ENCODE measurements around the gene FKBP6. TPM values are rescaled to one million over a fixed set of nuclear protein-coding genes. Genes with fewer than 3 reads are reported as not detected.

The FKBP6 gene
- polyA plus RNA-seq, 1 donor from 2014 or later, result not detected

DNA sequence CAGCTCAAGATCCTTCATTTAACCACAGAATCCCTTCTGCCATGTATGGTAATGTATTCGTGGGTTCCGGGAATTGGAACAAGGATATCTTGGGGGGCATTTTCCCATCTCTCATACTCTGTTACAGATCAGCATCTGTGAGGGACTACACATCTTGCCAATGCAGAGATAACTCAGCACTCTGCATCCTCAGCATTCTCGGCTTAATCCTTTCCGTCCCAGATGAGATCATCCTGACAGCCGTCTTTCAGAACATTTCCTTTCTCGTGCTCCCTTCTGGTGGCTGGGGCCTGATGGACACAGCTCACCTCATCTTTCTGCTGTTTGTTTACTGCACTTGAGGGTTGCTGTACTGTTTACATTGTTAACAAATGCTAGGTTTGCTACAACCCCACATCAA lies 25.3 kb downstream of the FKBP6 start:
- H3K4me3 ChIP-seq (ENCODE audit: low read length), result no peak overlapping the region
- no peaks in the 10 kb centered on the region for H3K79me2 ChIP-seq (replicated peaks; ENCODE audit: insufficient read depth, low read length)
- no peaks in the 10 kb centered on the region for H3K9me2 ChIP-seq (ENCODE audit: insufficient read depth, low read length)
- H3K9me3 ChIP-seq (ENCODE audit: low read length), result no peaks in the 10 kb centered on the region
- H2AFZ ChIP-seq (ENCODE audit: low read depth, low read length), result no peak overlapping the region
- H3K4me2 ChIP-seq (ENCODE audit: low read length), result no peak overlapping the region
- H3K36me3 ChIP-seq (ENCODE audit: insufficient read depth, low read length), result no peaks in the 10 kb centered on the region
- no peaks in the 10 kb centered on the region for H3K27me3 ChIP-seq (ENCODE audit: insufficient read depth, low read depth, low read length)
- no peak overlapping the region for H3K27ac ChIP-seq (ENCODE audit: low read length)
- TF ChIP-seq POLR2AphosphoS5 (IDR thresholded peaks at IDR 0.05) (no peak), EP300 (conservative IDR thresholded peaks at IDR 0.05; ENCODE audit: poor library complexity, severe bottlenecking) (no peak), EZH2 (IDR thresholded peaks at IDR 0.05; ENCODE audit: borderline replicate concordance, insufficient read depth, low read length, poor library complexity, severe bottlenecking) (no peak), MXI1 (conservative IDR thresholded peaks at IDR 0.05; ENCODE audit: poor library complexity, severe bottlenecking) (no peak), SMC3 (conservative IDR thresholded peaks at IDR 0.05; ENCODE audit: poor library complexity) (no peak), TAF1 (IDR thresholded peaks at IDR 0.05; ENCODE audit: low read depth) (no peak), RAD21 (conservative IDR thresholded peaks at IDR 0.05) (no peak)
- TF ChIP-seq, protein P1, sequence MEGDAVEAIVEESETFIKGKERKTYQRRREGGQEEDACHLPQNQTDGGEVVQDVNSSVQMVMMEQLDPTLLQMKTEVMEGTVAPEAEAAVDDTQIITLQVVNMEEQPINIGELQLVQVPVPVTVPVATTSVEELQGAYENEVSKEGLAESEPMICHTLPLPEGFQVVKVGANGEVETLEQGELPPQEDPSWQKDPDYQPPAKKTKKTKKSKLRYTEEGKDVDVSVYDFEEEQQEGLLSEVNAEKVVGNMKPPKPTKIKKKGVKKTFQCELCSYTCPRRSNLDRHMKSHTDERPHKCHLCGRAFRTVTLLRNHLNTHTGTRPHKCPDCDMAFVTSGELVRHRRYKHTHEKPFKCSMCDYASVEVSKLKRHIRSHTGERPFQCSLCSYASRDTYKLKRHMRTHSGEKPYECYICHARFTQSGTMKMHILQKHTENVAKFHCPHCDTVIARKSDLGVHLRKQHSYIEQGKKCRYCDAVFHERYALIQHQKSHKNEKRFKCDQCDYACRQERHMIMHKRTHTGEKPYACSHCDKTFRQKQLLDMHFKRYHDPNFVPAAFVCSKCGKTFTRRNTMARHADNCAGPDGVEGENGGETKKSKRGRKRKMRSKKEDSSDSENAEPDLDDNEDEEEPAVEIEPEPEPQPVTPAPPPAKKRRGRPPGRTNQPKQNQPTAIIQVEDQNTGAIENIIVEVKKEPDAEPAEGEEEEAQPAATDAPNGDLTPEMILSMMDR (IDR thresholded peaks at IDR 0.05; ENCODE audit: poor library complexity, severe bottlenecking), result no peak
- TF ChIP-seq, protein P2, sequence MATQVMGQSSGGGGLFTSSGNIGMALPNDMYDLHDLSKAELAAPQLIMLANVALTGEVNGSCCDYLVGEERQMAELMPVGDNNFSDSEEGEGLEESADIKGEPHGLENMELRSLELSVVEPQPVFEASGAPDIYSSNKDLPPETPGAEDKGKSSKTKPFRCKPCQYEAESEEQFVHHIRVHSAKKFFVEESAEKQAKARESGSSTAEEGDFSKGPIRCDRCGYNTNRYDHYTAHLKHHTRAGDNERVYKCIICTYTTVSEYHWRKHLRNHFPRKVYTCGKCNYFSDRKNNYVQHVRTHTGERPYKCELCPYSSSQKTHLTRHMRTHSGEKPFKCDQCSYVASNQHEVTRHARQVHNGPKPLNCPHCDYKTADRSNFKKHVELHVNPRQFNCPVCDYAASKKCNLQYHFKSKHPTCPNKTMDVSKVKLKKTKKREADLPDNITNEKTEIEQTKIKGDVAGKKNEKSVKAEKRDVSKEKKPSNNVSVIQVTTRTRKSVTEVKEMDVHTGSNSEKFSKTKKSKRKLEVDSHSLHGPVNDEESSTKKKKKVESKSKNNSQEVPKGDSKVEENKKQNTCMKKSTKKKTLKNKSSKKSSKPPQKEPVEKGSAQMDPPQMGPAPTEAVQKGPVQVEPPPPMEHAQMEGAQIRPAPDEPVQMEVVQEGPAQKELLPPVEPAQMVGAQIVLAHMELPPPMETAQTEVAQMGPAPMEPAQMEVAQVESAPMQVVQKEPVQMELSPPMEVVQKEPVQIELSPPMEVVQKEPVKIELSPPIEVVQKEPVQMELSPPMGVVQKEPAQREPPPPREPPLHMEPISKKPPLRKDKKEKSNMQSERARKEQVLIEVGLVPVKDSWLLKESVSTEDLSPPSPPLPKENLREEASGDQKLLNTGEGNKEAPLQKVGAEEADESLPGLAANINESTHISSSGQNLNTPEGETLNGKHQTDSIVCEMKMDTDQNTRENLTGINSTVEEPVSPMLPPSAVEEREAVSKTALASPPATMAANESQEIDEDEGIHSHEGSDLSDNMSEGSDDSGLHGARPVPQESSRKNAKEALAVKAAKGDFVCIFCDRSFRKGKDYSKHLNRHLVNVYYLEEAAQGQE (IDR thresholded peaks at IDR 0.05; ENCODE audit: borderline replicate concordance), result no peak
- no peak overlapping the region for H3K9ac ChIP-seq (ENCODE audit: low read length)
- no peaks in the 10 kb centered on the region for H4K20me1 ChIP-seq (ENCODE audit: insufficient read depth)
- H3F3A ChIP-seq (ENCODE audit: insufficient read depth, low read length, poor library complexity, severe bottlenecking), result no peaks in the 10 kb centered on the region

DNA sequence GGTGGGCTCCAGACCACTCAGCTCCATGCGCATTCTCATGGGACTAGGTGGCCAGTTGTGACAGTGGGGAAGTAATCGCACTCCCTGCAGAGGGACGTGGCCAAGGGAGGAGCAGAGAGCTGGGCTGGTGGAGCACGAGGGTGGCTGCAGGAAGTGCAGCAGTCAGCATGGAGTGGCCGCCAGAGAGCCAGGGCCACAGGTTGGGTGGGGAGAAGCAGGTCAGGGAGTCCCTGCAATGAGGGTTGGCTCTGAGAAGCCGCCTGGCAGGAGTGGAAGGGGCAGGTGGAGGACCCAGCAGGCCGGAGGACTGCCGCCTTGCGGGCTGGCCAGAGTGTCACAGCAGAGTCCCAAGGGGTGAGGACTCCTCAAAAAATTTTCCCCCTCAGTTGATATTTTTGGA lies 26.2 kb downstream of the FKBP6 start:
- Histone ChIP-seq H3K9me2 (ENCODE audit: insufficient read depth, low read length) (no peaks in the 10 kb centered on the region), H3K36me3 (ENCODE audit: insufficient read depth, low read length) (no peaks in the 10 kb centered on the region), H3K9ac (ENCODE audit: low read length) (no peak overlapping the region), H3K27ac (ENCODE audit: low read length) (no peak overlapping the region), H4K20me1 (ENCODE audit: insufficient read depth) (no peaks in the 10 kb centered on the region), H3F3A (ENCODE audit: insufficient read depth, low read length, poor library complexity, severe bottlenecking) (no peaks in the 10 kb centered on the region), H3K27me3 (ENCODE audit: insufficient read depth, low read depth, low read length) (no peaks in the 10 kb centered on the region), H2AFZ (ENCODE audit: low read depth, low read length) (no peak overlapping the region), H3K9me3 (ENCODE audit: low read length) (no peaks in the 10 kb centered on the region), H3K79me2 (replicated peaks; ENCODE audit: insufficient read depth, low read length) (no peaks in the 10 kb centered on the region), H3K4me3 (ENCODE audit: low read length) (no peak overlapping the region), H3K4me2 (ENCODE audit: low read length) (no peak overlapping the region)
- TF ChIP-seq POLR2AphosphoS5 (IDR thresholded peaks at IDR 0.05) (no peak), EP300 (conservative IDR thresholded peaks at IDR 0.05; ENCODE audit: poor library complexity, severe bottlenecking) (no peak)

DNA sequence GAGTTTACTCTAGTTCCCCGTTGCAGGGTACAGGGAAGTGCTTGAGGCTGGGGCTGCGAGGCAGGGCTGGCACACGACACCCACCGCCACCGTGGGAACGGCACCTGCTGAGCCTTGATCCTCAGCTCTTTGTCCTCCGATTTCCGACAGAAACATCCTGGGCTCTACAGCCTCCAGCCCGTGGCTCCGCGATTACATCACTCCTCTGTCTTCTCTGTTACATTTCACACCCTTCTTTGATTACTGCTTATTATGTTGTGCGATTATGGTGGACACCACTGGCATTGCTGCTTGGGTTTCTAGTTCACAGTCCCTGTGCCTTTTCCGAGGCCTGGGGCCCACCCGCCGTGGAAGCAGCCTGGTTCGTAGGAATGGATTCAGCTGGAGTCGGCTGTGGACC lies 26.9 kb downstream of the FKBP6 start:
- no peak overlapping the region for H3K4me2 ChIP-seq (ENCODE audit: low read length)
- H2AFZ ChIP-seq (ENCODE audit: low read depth, low read length), result no peak overlapping the region
- H3K36me3 ChIP-seq (ENCODE audit: insufficient read depth, low read length), result no peaks in the 10 kb centered on the region
- no peaks in the 10 kb centered on the region for H3F3A ChIP-seq (ENCODE audit: insufficient read depth, low read length, poor library complexity, severe bottlenecking)
- no peaks in the 10 kb centered on the region for H3K79me2 ChIP-seq (replicated peaks; ENCODE audit: insufficient read depth, low read length)
- no peak overlapping the region for H3K27ac ChIP-seq (ENCODE audit: low read length)
- H3K9me2 ChIP-seq (ENCODE audit: insufficient read depth, low read length), result no peaks in the 10 kb centered on the region
- no peaks in the 10 kb centered on the region for H4K20me1 ChIP-seq (ENCODE audit: insufficient read depth)
- no peak overlapping the region for H3K4me3 ChIP-seq (ENCODE audit: low read length)
- no peaks in the 10 kb centered on the region for H3K27me3 ChIP-seq (ENCODE audit: insufficient read depth, low read depth, low read length)
- H3K9me3 ChIP-seq (ENCODE audit: low read length), result no peaks in the 10 kb centered on the region
- no peak for TF ChIP-seq TAF1 (IDR thresholded peaks at IDR 0.05; ENCODE audit: low read depth)
- H3K9ac ChIP-seq (ENCODE audit: low read length), result no peak overlapping the region

All from neural cell (in vitro differentiated cells).